ENCODE results near the gene MBD5.

The MBD5 gene

GRCh38 chr2:148065936-148066335 lies 45.0 kb downstream of the MBD5 start:
- no peak for TF ChIP-seq YY1 (IDR thresholded peaks at IDR 0.05; ENCODE audit: low read depth)
- no peak for TF ChIP-seq TCF12 (IDR thresholded peaks at IDR 0.05; ENCODE audit: low read depth)
- TF ChIP-seq CEBPB (IDR thresholded peaks at IDR 0.05) = no peak
- no peak for TF ChIP-seq TEAD4 (IDR thresholded peaks at IDR 0.05)

GRCh38 chr2:148067801-148068200 lies 46.9 kb downstream of the MBD5 start:
- no peak for TF ChIP-seq YY1 (IDR thresholded peaks at IDR 0.05; ENCODE audit: low read depth)
- TF ChIP-seq, protein P1, sequence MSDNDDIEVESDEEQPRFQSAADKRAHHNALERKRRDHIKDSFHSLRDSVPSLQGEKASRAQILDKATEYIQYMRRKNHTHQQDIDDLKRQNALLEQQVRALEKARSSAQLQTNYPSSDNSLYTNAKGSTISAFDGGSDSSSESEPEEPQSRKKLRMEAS (IDR thresholded peaks at IDR 0.05) = no peak
- no peak for TF ChIP-seq TAF1 (IDR thresholded peaks at IDR 0.05; ENCODE audit: low read depth)
- no peak for TF ChIP-seq FOXM1 (IDR thresholded peaks at IDR 0.05; ENCODE audit: borderline replicate concordance, low read depth)
- TF ChIP-seq CEBPB (IDR thresholded peaks at IDR 0.05) = no peak
- no peak for TF ChIP-seq EGR1 (IDR thresholded peaks at IDR 0.05)
- no peak for TF ChIP-seq USF1 (IDR thresholded peaks at IDR 0.05)
- TF ChIP-seq EP300 (IDR thresholded peaks at IDR 0.05; ENCODE audit: borderline replicate concordance) = no peak
- TF ChIP-seq, protein P2, sequence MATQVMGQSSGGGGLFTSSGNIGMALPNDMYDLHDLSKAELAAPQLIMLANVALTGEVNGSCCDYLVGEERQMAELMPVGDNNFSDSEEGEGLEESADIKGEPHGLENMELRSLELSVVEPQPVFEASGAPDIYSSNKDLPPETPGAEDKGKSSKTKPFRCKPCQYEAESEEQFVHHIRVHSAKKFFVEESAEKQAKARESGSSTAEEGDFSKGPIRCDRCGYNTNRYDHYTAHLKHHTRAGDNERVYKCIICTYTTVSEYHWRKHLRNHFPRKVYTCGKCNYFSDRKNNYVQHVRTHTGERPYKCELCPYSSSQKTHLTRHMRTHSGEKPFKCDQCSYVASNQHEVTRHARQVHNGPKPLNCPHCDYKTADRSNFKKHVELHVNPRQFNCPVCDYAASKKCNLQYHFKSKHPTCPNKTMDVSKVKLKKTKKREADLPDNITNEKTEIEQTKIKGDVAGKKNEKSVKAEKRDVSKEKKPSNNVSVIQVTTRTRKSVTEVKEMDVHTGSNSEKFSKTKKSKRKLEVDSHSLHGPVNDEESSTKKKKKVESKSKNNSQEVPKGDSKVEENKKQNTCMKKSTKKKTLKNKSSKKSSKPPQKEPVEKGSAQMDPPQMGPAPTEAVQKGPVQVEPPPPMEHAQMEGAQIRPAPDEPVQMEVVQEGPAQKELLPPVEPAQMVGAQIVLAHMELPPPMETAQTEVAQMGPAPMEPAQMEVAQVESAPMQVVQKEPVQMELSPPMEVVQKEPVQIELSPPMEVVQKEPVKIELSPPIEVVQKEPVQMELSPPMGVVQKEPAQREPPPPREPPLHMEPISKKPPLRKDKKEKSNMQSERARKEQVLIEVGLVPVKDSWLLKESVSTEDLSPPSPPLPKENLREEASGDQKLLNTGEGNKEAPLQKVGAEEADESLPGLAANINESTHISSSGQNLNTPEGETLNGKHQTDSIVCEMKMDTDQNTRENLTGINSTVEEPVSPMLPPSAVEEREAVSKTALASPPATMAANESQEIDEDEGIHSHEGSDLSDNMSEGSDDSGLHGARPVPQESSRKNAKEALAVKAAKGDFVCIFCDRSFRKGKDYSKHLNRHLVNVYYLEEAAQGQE (IDR thresholded peaks at IDR 0.05; ENCODE audit: low read depth) = no peak
- no peak for TF ChIP-seq NFIC (IDR thresholded peaks at IDR 0.05)
- no peak for TF ChIP-seq TEAD4 (IDR thresholded peaks at IDR 0.05)
- no peak for TF ChIP-seq TCF12 (IDR thresholded peaks at IDR 0.05; ENCODE audit: low read depth)
- TF ChIP-seq RAD21 (IDR thresholded peaks at IDR 0.05; ENCODE audit: low read depth) = no peak
- TF ChIP-seq CREB1 (IDR thresholded peaks at IDR 0.05; ENCODE audit: low read depth) = no peak
- no peak for TF ChIP-seq ZBTB7A (IDR thresholded peaks at IDR 0.05; ENCODE audit: low read depth)

DNA sequence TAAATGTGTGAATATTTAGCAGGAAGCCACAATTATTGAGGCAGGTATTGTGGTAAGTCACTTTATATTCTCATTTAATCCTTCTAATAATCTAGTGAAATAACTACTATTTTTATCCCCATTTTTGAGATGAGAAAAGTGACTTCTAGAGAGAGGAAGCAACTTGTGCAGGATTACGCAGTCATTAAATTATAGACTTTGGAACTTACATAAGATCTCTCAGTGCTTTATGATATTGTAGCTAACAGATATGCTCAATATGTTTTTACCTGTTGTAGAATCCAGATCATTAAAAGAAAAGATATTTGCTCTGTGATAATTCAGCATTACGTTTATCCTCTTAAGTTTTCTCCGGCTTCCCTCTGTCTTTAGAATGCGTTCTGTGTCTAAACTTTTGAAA lies 50.5 kb downstream of the MBD5 start:
- no peak for TF ChIP-seq CREB1 (IDR thresholded peaks at IDR 0.05; ENCODE audit: low read depth)
- TF ChIP-seq TEAD4 (IDR thresholded peaks at IDR 0.05) = no peak
- TF ChIP-seq EP300 (IDR thresholded peaks at IDR 0.05; ENCODE audit: borderline replicate concordance) = no peak
- TF ChIP-seq YY1 (IDR thresholded peaks at IDR 0.05; ENCODE audit: low read depth) = no peak
- no peak for TF ChIP-seq EGR1 (IDR thresholded peaks at IDR 0.05)
- no peak for TF ChIP-seq TAF1 (IDR thresholded peaks at IDR 0.05; ENCODE audit: low read depth)
- no peak for TF ChIP-seq RAD21 (IDR thresholded peaks at IDR 0.05; ENCODE audit: low read depth)
- TF ChIP-seq, protein P1 (IDR thresholded peaks at IDR 0.05) = no peak
- no peak for TF ChIP-seq FOXM1 (IDR thresholded peaks at IDR 0.05; ENCODE audit: borderline replicate concordance, low read depth)
- TF ChIP-seq NFIC (IDR thresholded peaks at IDR 0.05) = no peak
- no peak for TF ChIP-seq ZBTB7A (IDR thresholded peaks at IDR 0.05; ENCODE audit: low read depth)
- TF ChIP-seq, protein P2 (IDR thresholded peaks at IDR 0.05; ENCODE audit: low read depth) = no peak
- TF ChIP-seq CEBPB (IDR thresholded peaks at IDR 0.05) = no peak
- TF ChIP-seq TCF12 (IDR thresholded peaks at IDR 0.05; ENCODE audit: low read depth) = no peak
- no peak for TF ChIP-seq USF1 (IDR thresholded peaks at IDR 0.05)

DNA sequence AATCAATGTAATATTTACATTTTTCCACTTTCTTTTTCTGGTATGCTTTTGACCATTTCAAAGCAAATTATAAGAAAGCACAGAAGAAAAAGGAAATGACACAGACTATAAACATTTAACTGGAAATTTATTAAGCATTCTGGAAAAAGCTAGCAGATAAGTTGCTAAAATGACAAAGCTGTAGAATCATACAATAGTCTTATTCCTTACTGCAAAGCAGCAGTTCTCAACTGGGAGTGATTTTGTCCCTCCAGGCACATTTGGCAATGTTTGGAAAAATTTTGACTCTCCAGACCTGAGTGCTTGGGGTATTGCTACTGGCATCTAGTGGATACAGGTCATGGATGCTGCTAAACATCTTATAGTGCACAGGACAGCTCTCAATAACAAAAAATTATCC lies 75.1 kb downstream of the MBD5 start:
- TF ChIP-seq EP300 (IDR thresholded peaks at IDR 0.05; ENCODE audit: borderline replicate concordance) = no peak
- no peak for TF ChIP-seq USF1 (IDR thresholded peaks at IDR 0.05)
- TF ChIP-seq CEBPB (IDR thresholded peaks at IDR 0.05) = no peak
- TF ChIP-seq, protein P2 (IDR thresholded peaks at IDR 0.05; ENCODE audit: low read depth) = no peak
- TF ChIP-seq TAF1 (IDR thresholded peaks at IDR 0.05; ENCODE audit: low read depth) = no peak
- TF ChIP-seq RAD21 (IDR thresholded peaks at IDR 0.05; ENCODE audit: low read depth) = no peak
- TF ChIP-seq TEAD4 (IDR thresholded peaks at IDR 0.05) = no peak
- no peak for TF ChIP-seq ZBTB7A (IDR thresholded peaks at IDR 0.05; ENCODE audit: low read depth)
- TF ChIP-seq YY1 (IDR thresholded peaks at IDR 0.05; ENCODE audit: low read depth) = no peak
